Neural progenitor cell (in vitro differentiated cells): ENCODE measurements around the gene CDH18. TPM values are rescaled to one million over a fixed set of nuclear protein-coding genes. Genes with fewer than 3 reads are reported as not detected.

Experiments used
- DNase-seq: peaks from one replicate; pipeline ENCODE4 v3.0.0-alpha.2; 2016; ENCODE audit warnings: low spot score
- H2AFZ ChIP-seq: fragments of 200-600 bp; sonication (generic); replicated peaks from 2 replicates; pipeline ENCODE4 v1.6.1; 2016; ENCODE audit warnings: antibody characterized with exemption
- H3F3A ChIP-seq: fragments of 200-600 bp; sonication (generic); 2 replicates; pipeline ENCODE4 v1.6.1; 2016; ENCODE audit warnings: antibody characterized with exemption, low read depth
- H3K27ac ChIP-seq: fragments of 200-600 bp; sonication (generic); 2 replicates; pipeline ENCODE4 v1.5.1; 2016; ENCODE audit warnings: mild to moderate bottlenecking
- H3K27me3 ChIP-seq: fragments of 200-600 bp; sonication (generic); 2 replicates; pipeline ENCODE4 v1.6.1; 2016; ENCODE audit warnings: mild to moderate bottlenecking, moderate library complexity
- H3K36me3 ChIP-seq: fragments of 200-600 bp; sonication (generic); 2 replicates; pipeline ENCODE4 v1.5.1; 2016
- H3K4me1 ChIP-seq: fragments of 200-600 bp; sonication (generic); 2 replicates; pipeline ENCODE4 v1.6.1; 2016; ENCODE audit warnings: mixed run types
- H3K4me2 ChIP-seq: fragments of 200-600 bp; sonication (generic); 2 replicates; pipeline ENCODE4 v1.6.1; 2016
- H3K4me3 ChIP-seq: fragments of 200-600 bp; sonication (generic); 2 replicates; pipeline ENCODE4 v1.5.1; 2016
- H3K79me2 ChIP-seq: fragments of 200-600 bp; sonication (generic); 2 replicates; pipeline ENCODE4 v1.6.1; 2016; ENCODE audit warnings: low read depth
- H3K9ac ChIP-seq: fragments of 200-600 bp; sonication (generic); 2 replicates; pipeline ENCODE4 v1.6.1; 2016
- H3K9me3 ChIP-seq: fragments of 200-600 bp; sonication (generic); 2 replicates; pipeline ENCODE4 v1.5.1; 2016; ENCODE audit warnings: low read depth
- H4K20me1 ChIP-seq: fragments of 200-600 bp; sonication (generic); 2 replicates; pipeline ENCODE4 v1.6.1; 2016; ENCODE audit warnings: low read depth
- H3K27ac Mint-ChIP-seq: 3 replicates; pipeline ENCODE4 v1.8.0; 2021; ENCODE audit warnings: mixed read lengths
- H3K27me3 Mint-ChIP-seq: 2 replicates; pipeline ENCODE4 v1.8.0; 2022; ENCODE audit warnings: low read depth, mild to moderate bottlenecking, inconsistent platforms, moderate library complexity, mixed read lengths; ENCODE audit not compliant: insufficient read depth
- H3K36me3 Mint-ChIP-seq: 3 replicates; pipeline ENCODE4 v1.8.0; 2021; ENCODE audit warnings: mixed read lengths
- H3K4me1 Mint-ChIP-seq: 3 replicates; pipeline ENCODE4 v1.8.0; 2021; ENCODE audit warnings: mixed read lengths
- H3K4me3 Mint-ChIP-seq: 3 replicates; pipeline ENCODE4 v1.8.0; 2021; ENCODE audit warnings: mild to moderate bottlenecking, moderate library complexity, mixed read lengths
- H3K9me3 Mint-ChIP-seq: 3 replicates; pipeline ENCODE4 v1.8.0; 2020; ENCODE audit warnings: mixed read lengths
- CTCF ChIP-seq: fragments of 200-600 bp; sonication (generic); IDR thresholded peaks from 2 replicates; pipeline ENCODE4 v1.5.1; 2017; ENCODE audit warnings: antibody characterized with exemption, mild to moderate bottlenecking
- EZH2 ChIP-seq: fragments of 200-600 bp; sonication (generic); IDR thresholded peaks from 2 replicates; pipeline ENCODE4 v1.6.1; 2017; ENCODE audit warnings: antibody characterized with exemption, mild to moderate bottlenecking, moderate library complexity
- EZH2phosphoT487 ChIP-seq: fragments of 200-600 bp; sonication (generic); IDR thresholded peaks from 2 replicates; pipeline ENCODE4 v1.6.1; 2017; ENCODE audit warnings: antibody characterized with exemption
- total RNA-seq: library from RNA; depleted of rRNA; stranded (reverse); fragments of >200 nt; gene quantifications from 2 replicates; pipeline ENCODE4 v1.2.3, GENCODE V29; 2015; ENCODE audit warnings: low replicate concordance

CDH18 gene
- total RNA-seq, 1 donor from 2014 or later = 0.58 TPM

DNA sequence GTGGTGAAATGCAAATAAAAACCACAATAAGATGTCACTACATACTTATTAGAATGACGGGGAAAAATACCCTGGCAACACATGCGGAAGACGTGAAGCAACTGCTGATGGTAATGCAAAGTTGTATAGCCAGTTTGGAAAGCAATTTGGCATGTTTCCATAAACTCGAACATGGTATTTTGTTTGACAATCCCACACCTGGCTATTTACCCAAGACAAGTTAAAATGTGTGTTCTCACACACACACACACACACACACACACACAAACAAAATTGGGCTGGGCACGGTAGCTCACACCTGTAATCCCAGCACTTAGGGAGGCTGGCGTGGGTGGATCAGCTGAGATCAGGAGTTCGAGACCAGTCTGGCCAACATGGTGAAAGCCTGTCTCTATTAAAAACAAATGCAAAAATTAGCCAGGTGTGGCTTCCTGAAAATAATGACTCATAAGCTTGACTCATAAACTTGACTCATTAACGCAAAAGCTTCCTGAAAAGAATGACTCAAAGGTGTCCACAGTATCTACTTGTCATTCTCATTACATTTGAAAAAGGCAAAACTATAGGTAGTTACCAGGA is 456.5 kb downstream of the CDH18 start:
- Histone ChIP-seq H3F3A (no peaks in the 10 kb centered on the region), H3K79me2 (no peaks in the 10 kb centered on the region), H4K20me1 (no peaks in the 10 kb centered on the region), H3K27me3 (no peaks in the 10 kb centered on the region), H3K4me3 (no peak overlapping the region), H3K9ac (no peak overlapping the region), H3K9me3 (no peaks in the 10 kb centered on the region), H3K27ac (no peak overlapping the region), H2AFZ (no peak overlapping the region), H3K36me3 (no peaks in the 10 kb centered on the region), H3K4me1 (no peaks in the 10 kb centered on the region), H3K4me2 (no peak overlapping the region)
- H3K27ac Mint-ChIP-seq = no peak overlapping the region
- H3K36me3 Mint-ChIP-seq = peaks cover 4% of the 10 kb centered on the region
- H3K27me3 Mint-ChIP-seq = no peaks in the 10 kb centered on the region
- H3K4me1 Mint-ChIP-seq = no peaks in the 10 kb centered on the region
- H3K4me3 Mint-ChIP-seq = no peak overlapping the region
- no peak for TF ChIP-seq EZH2
- TF ChIP-seq CTCF = no peak
- DNase-seq = no peak
- peaks cover 4% of the 10 kb centered on the region for H3K9me3 Mint-ChIP-seq

GRCh38 chr5:19519448-19519847 is 468.6 kb downstream of the CDH18 start:
- no peak for TF ChIP-seq EZH2phosphoT487
- no peak for TF ChIP-seq CTCF
- no peak for TF ChIP-seq EZH2
- H3K27me3 ChIP-seq = no peaks in the 10 kb centered on the region
- no peak overlapping the region for H3K27ac Mint-ChIP-seq
- H3K27ac ChIP-seq = no peak overlapping the region
- H3K4me1 Mint-ChIP-seq = no peaks in the 10 kb centered on the region
- no peak for DNase-seq
- no peaks in the 10 kb centered on the region for H3K79me2 ChIP-seq
- H3K4me3 Mint-ChIP-seq = no peak overlapping the region
- H2AFZ ChIP-seq = no peak overlapping the region
- H3K27me3 Mint-ChIP-seq = no peaks in the 10 kb centered on the region
- H3K9me3 ChIP-seq = no peaks in the 10 kb centered on the region
- no peaks in the 10 kb centered on the region for H4K20me1 ChIP-seq
- H3K9me3 Mint-ChIP-seq = peaks cover 10% of the 10 kb centered on the region
- peaks cover 2% of the 10 kb centered on the region for H3K36me3 Mint-ChIP-seq
- H3K36me3 ChIP-seq = no peaks in the 10 kb centered on the region
- H3K9ac ChIP-seq = no peak overlapping the region
- H3K4me2 ChIP-seq = no peak overlapping the region
- H3K4me3 ChIP-seq = no peak overlapping the region
- H3F3A ChIP-seq = no peaks in the 10 kb centered on the region
- no peaks in the 10 kb centered on the region for H3K4me1 ChIP-seq

GRCh38 chr5:19498852-19499251 is 489.1 kb downstream of the CDH18 start:
- Histone ChIP-seq H4K20me1 (no peaks in the 10 kb centered on the region), H3K36me3 (no peaks in the 10 kb centered on the region), H3K9ac (no peak overlapping the region), H3K4me2 (no peak overlapping the region), H3K4me1 (no peaks in the 10 kb centered on the region), H3K4me3 (no peak overlapping the region), H3K9me3 (no peaks in the 10 kb centered on the region), H3K27me3 (no peaks in the 10 kb centered on the region), H3K79me2 (no peaks in the 10 kb centered on the region), H3K27ac (no peak overlapping the region), H2AFZ (no peak overlapping the region), H3F3A (no peaks in the 10 kb centered on the region)
- Mint-ChIP-seq H3K4me3 (no peak overlapping the region), H3K36me3 (no peaks in the 10 kb centered on the region), H3K27ac (no peak overlapping the region), H3K27me3 (no peaks in the 10 kb centered on the region), H3K4me1 (peaks cover 2% of the 10 kb centered on the region), H3K9me3 (no peaks in the 10 kb centered on the region)
- DNase-seq = no peak
- no peak for TF ChIP-seq EZH2phosphoT487
- TF ChIP-seq EZH2 = no peak
- no peak for TF ChIP-seq CTCF
